H1 (cell line): ENCODE measurements around the gene CCT5. TPM values are rescaled to one million over a fixed set of nuclear protein-coding genes. Genes with fewer than 3 reads are reported as not detected.

Source experiments
- CTCF ChIA-PET: fragments of 300-600 bp; sonication (Branson Sonifier 250); formaldehyde crosslinking; loops from one replicate; lab custom pipeline; 2021; ENCODE audit not compliant: partially characterized antibody; lab: Charles Lee
- POLR2A ChIA-PET: fragments of 300-600 bp; sonication (Branson Sonifier 250); formaldehyde crosslinking; loops from one replicate; lab custom pipeline; 2021; ENCODE audit warnings: inconsistent platforms; ENCODE audit not compliant: partially characterized antibody; lab: Charles Lee
- DNase-seq, 2 experiments: peaks; one replicate each; pipeline versions ENCODE4 v3.0.0 to v3.0.0-alpha.2; 2010 to 2022; ENCODE audit warnings: low spot score in 2 of 2, low read depth in 1 of 2, mixed read lengths in 1 of 2
- FAIRE-seq: peaks from 2 replicates; lab custom pipeline; 2011; peaks lifted over from hg19 to GRCh38; lab: Jason Lieb, UNC
- H2AFZ ChIP-seq: 2 replicates; pipeline ENCODE4 v1.8.1; 2012; ENCODE audit warnings: low read length, inconsistent platforms
- H2AK5ac ChIP-seq: 2 replicates; pipeline ENCODE4 v1.6.1; 2013; ENCODE audit warnings: low read depth, low read length
- H2BK120ac ChIP-seq: replicated peaks from 2 replicates; pipeline ENCODE3; 2013; ENCODE audit warnings: low read depth, low read length, inconsistent platforms
- H2BK12ac ChIP-seq: 2 replicates; pipeline ENCODE4 v1.6.1; 2013; ENCODE audit warnings: low read depth, low read length
- H2BK15ac ChIP-seq: 2 replicates; pipeline ENCODE4 v1.6.1; 2013; ENCODE audit warnings: low read length
- H2BK20ac ChIP-seq: 2 replicates; pipeline ENCODE4 v1.6.1; 2013; ENCODE audit warnings: low read length
- H2BK5ac ChIP-seq: 2 replicates; pipeline ENCODE4 v1.6.1; 2013; ENCODE audit warnings: low read depth, low read length
- H3K14ac ChIP-seq: 2 replicates; pipeline ENCODE4 v1.6.1; 2013; ENCODE audit warnings: inconsistent platforms; ENCODE audit not compliant: insufficient read length
- H3K18ac ChIP-seq: 2 replicates; pipeline ENCODE4 v1.6.1; 2013; ENCODE audit warnings: low read length; ENCODE audit errors: extremely low read depth
- H3K23ac ChIP-seq: 2 replicates; pipeline ENCODE4 v1.6.1; 2013; ENCODE audit warnings: inconsistent platforms; ENCODE audit not compliant: insufficient read length
- H3K23me2 ChIP-seq: 2 replicates; pipeline ENCODE4 v1.6.1; 2013; ENCODE audit warnings: low read depth, low read length
- H3K27ac ChIP-seq: 2 replicates; pipeline ENCODE4 v1.6.1; 2011; ENCODE audit warnings: low read depth, low read length, inconsistent platforms
- H3K27me3 ChIP-seq, 4 experiments: replicated peaks in 1 of 4; 1 replicate in 1 of 4; 2 replicates in 3 of 4; pipeline versions ENCODE4 v1.6.1 to v1.8.1; 2011 to 2013; ENCODE audit warnings: low read length in 3 of 4, mild to moderate bottlenecking in 3 of 4, inconsistent platforms in 2 of 4, mixed read lengths in 2 of 4, moderate library complexity in 1 of 4; ENCODE audit not compliant: control insufficient read depth in 3 of 4, insufficient read depth in 3 of 4; ENCODE audit errors: extremely low read depth in 1 of 4
- H3K36me3 ChIP-seq, 4 experiments: 2 replicates each; pipeline versions ENCODE4 v1.6.1 to v1.8.1; 2011 to 2013; ENCODE audit warnings: mild to moderate bottlenecking in 4 of 4, low read length in 3 of 4, moderate library complexity in 2 of 4, control low read depth in 1 of 4, inconsistent platforms in 1 of 4; ENCODE audit not compliant: insufficient read depth in 4 of 4, control insufficient read depth in 2 of 4
- H3K4ac ChIP-seq: replicated peaks from 2 replicates; pipeline ENCODE3; 2013; ENCODE audit warnings: low read length, low read depth, mixed read lengths, inconsistent platforms; ENCODE audit not compliant: insufficient read length
- H3K4me1 ChIP-seq, 4 experiments: replicated peaks in 1 of 4; 1 replicate in 1 of 4; 2 replicates in 3 of 4; pipeline versions ENCODE4 v1.6.1 to v1.8.1; 2011 to 2013; ENCODE audit warnings: low read length in 3 of 4, inconsistent platforms in 2 of 4, mixed read lengths in 1 of 4; ENCODE audit not compliant: insufficient read depth in 4 of 4, control insufficient read depth in 3 of 4
- H3K4me2 ChIP-seq, 2 experiments: 2 replicates each; pipeline versions ENCODE4 v1.6.1 to v1.8.1; 2011 to 2013; ENCODE audit warnings: low read depth in 2 of 2, low read length in 2 of 2, control low read depth in 1 of 2, inconsistent platforms in 1 of 2, mild to moderate bottlenecking in 1 of 2; ENCODE audit not compliant: insufficient read depth in 1 of 2
- H3K4me3 ChIP-seq, 4 experiments: fragments of 200-600, 300-600 bp in 1 of 4; sonication (generic), shearing (Covaris generic), sonication (Bioruptor Twin) in 1 of 4; 2 replicates each; pipeline versions ENCODE4 v1.5.1 to v1.8.1; 2011 to 2016; ENCODE audit warnings: low read length in 4 of 4, low read depth in 3 of 4, control low read depth in 2 of 4, inconsistent platforms in 2 of 4, mild to moderate bottlenecking in 2 of 4, mixed read lengths in 1 of 4, moderate library complexity in 1 of 4; ENCODE audit not compliant: insufficient read depth in 2 of 4; ENCODE audit errors: extremely low read depth in 1 of 4
- H3K56ac ChIP-seq: replicated peaks from 2 replicates; pipeline ENCODE3; 2013; ENCODE audit warnings: low read depth, mild to moderate bottlenecking, mixed read lengths, low read length, inconsistent platforms; ENCODE audit not compliant: insufficient read length
- H3K79me1 ChIP-seq: 2 replicates; pipeline ENCODE4 v1.6.1; 2013; ENCODE audit warnings: low read depth, low read length, control low read depth
- H3K79me2 ChIP-seq, 2 experiments: 2 replicates each; pipeline versions ENCODE4 v1.6.1 to v1.8.1; 2012 to 2013; ENCODE audit warnings: low read length in 2 of 2, mild to moderate bottlenecking in 2 of 2, inconsistent platforms in 1 of 2; ENCODE audit not compliant: insufficient read depth in 2 of 2, control insufficient read depth in 1 of 2
- H3K9ac ChIP-seq, 4 experiments: replicated peaks in 1 of 4; 1 replicate in 1 of 4; 2 replicates in 3 of 4; pipeline versions ENCODE4 v1.6.1 to v1.8.1; 2011 to 2013; ENCODE audit warnings: low read depth in 3 of 4, low read length in 3 of 4, control low read depth in 2 of 4, mild to moderate bottlenecking in 2 of 4, moderate library complexity in 2 of 4, inconsistent platforms in 1 of 4; ENCODE audit errors: extremely low read depth in 1 of 4
- H3K9me3 ChIP-seq, 2 experiments: 2 replicates each; pipeline versions ENCODE4 v1.6.1 to v1.8.1; 2012 to 2013; ENCODE audit warnings: mild to moderate bottlenecking in 2 of 2, moderate library complexity in 2 of 2, control low read depth in 1 of 2, inconsistent platforms in 1 of 2, low read depth in 1 of 2, low read length in 1 of 2, mixed read lengths in 1 of 2; ENCODE audit not compliant: insufficient read depth in 2 of 2
- H4K20me1 ChIP-seq, 2 experiments: replicated peaks in 1 of 2; 2 replicates each; pipeline versions ENCODE3 to v1.8.1; 2011 to 2013; ENCODE audit warnings: inconsistent platforms in 2 of 2, low read length in 2 of 2, mild to moderate bottlenecking in 1 of 2; ENCODE audit not compliant: insufficient read depth in 2 of 2, control insufficient read depth in 1 of 2
- H4K5ac ChIP-seq: 2 replicates; pipeline ENCODE4 v1.6.1; 2013; ENCODE audit warnings: low read length, low read depth, mixed read lengths, inconsistent platforms; ENCODE audit not compliant: insufficient read length
- H4K8ac ChIP-seq: 2 replicates; pipeline ENCODE4 v1.8.0; 2013; ENCODE audit warnings: mild to moderate bottlenecking, moderate library complexity, low read length, inconsistent platforms; ENCODE audit not compliant: insufficient read depth; ENCODE audit errors: extremely low read depth
- H4K91ac ChIP-seq: replicated peaks from 2 replicates; pipeline ENCODE3; 2013; ENCODE audit warnings: low read length, mixed read lengths, inconsistent platforms; ENCODE audit not compliant: insufficient read length
- CBX8 ChIP-seq: fragments of 300-800, 300-1000 bp; sonication (generic); IDR thresholded peaks from 2 replicates; pipeline ENCODE4 v1.7.1; 2016; ENCODE audit warnings: low read depth, low read length, borderline replicate concordance
- CREB1 ChIP-seq: IDR thresholded peaks from 2 replicates; pipeline ENCODE4 v1.6.1; 2012; ENCODE audit warnings: inconsistent platforms
- HDAC2 ChIP-seq, 2 experiments: fragments of 300-600 bp in 1 of 2; sonication (generic) in 1 of 2; IDR thresholded peaks; 2 replicates each; pipeline ENCODE4 v1.6.1; 2011 to 2012; ENCODE audit warnings: low read depth in 2 of 2, low read length in 2 of 2, mild to moderate bottlenecking in 2 of 2, moderate library complexity in 2 of 2, borderline replicate concordance in 1 of 2, inconsistent platforms in 1 of 2
- HDAC6 ChIP-seq: IDR thresholded peaks from one replicate; pipeline ENCODE4 v1.7.1; 2012; ENCODE audit warnings: low read depth, mild to moderate bottlenecking, inconsistent platforms, low read length, moderate library complexity
- JUN ChIP-seq: IDR thresholded peaks from 2 replicates; pipeline ENCODE4 v1.6.1; 2011; ENCODE audit warnings: low read depth, mild to moderate bottlenecking, improper control_type of control experiment, low read length
- JUND ChIP-seq: IDR thresholded peaks from 2 replicates; pipeline ENCODE4 v1.6.1; 2011; ENCODE audit warnings: mild to moderate bottlenecking, improper control_type of control experiment, low read length
- KDM4A ChIP-seq: IDR thresholded peaks from one replicate; pipeline ENCODE4 v1.7.1; 2012; ENCODE audit warnings: low read depth, mild to moderate bottlenecking, moderate library complexity, low read length, inconsistent platforms; ENCODE audit not compliant: severe bottlenecking
- SIN3A ChIP-seq, 2 experiments: IDR thresholded peaks in 1 of 2; conservative IDR thresholded peaks in 1 of 2; 2 replicates each; pipeline ENCODE4 v1.6.1; 2011 to 2012; ENCODE audit warnings: low read length in 2 of 2, improper control_type of control experiment in 1 of 2, low read depth in 1 of 2, mild to moderate bottlenecking in 1 of 2
- TAF1 ChIP-seq: IDR thresholded peaks from 2 replicates; pipeline ENCODE4 v1.6.1; 2011; ENCODE audit warnings: mild to moderate bottlenecking, low read depth, low read length
- YY1 ChIP-seq: IDR thresholded peaks from 2 replicates; pipeline ENCODE4 v1.6.1; 2011; ENCODE audit warnings: low read depth, mild to moderate bottlenecking, low read length
- ZNF274 ChIP-seq: IDR thresholded peaks from 2 replicates; pipeline ENCODE4 v1.7.0; 2012; ENCODE audit warnings: low read length, borderline replicate concordance; ENCODE audit errors: extremely low read depth
- WGBS, 2 experiments: shearing (Covaris generic) in 1 of 2; methylation state at CpG; one replicate each; pipeline versions ENCODE4 v1.1.6 to v1.1.7; 2013 to 2015; ENCODE audit warnings: low lambda C conversion rate in 2 of 2, mixed read lengths in 2 of 2, inconsistent platforms in 1 of 2, low coverage in 1 of 2, missing lambda C conversion rate in 1 of 2; ENCODE audit not compliant: insufficient replicate concordance in 2 of 2, insufficient coverage in 1 of 2, insufficient read length in 1 of 2; ENCODE audit errors: extremely low coverage in 1 of 2, missing lambda C conversion rate in 1 of 2; 5-methylcytosine and 5-hydroxymethylcytosine counted together
- polyA plus RNA-seq, 7 experiments: library from polyadenylated mRNA; depleted of rRNA in 3 of 7; stranded (reverse) in 5 of 7; unstranded in 2 of 7; fragments of >200 nt in 5 of 7; fragments of 200-250 nt in 2 of 7; gene quantifications; 1 replicate in 5 of 7; 2 replicates in 1 of 7; 4 replicates in 1 of 7; pipeline versions ENCODE4 v1.2.1 to v1.2.3, GENCODE V29; 2011 to 2013; ENCODE audit warnings: missing spikeins in 2 of 7, mixed read lengths in 2 of 7
- total RNA-seq: library from RNA; stranded (reverse); fragmentation: NEBNext Ultra II Directional; extraction: Animal tissue kit (Norgen Biotek cat#: 25700); gene quantifications from 2 replicates; pipeline ENCODE4 v1.2.1, GENCODE V29; 2021

CCT5 gene
- total and polyA plus RNA-seq, 2 of the 8 experiments (the other 6 are each of a cell fraction or from before 2014, with no cell fraction given), result 425 to 549 TPM

- no peak overlapping the region for H3K56ac ChIP-seq
- 0 out of 4 replicates have a peak, but pooled peaks cover 0 to 5% of the 10 kb centered on the region in 2 experiments for H3K9me3 ChIP-seq
- ChIA-PET POLR2A (interaction anchor here (1.2 kb wide), 1 partner anchor 52 kb away, joined by 3 read pairs; no protein-coding TSS in a partner anchor), CTCF (interaction anchor here (1.5 to 3.5 kb wide), 3 partner anchors 17 to 121 kb away, joined by 4 to 14 read pairs (median 7); no protein-coding TSS in a partner anchor)
- no peak overlapping the region for H2AFZ ChIP-seq
- H2BK20ac ChIP-seq, result no peak overlapping the region
- peaks cover 0 to 2% (median 0%) of the 10 kb centered on the region in 4 experiments; a peak in 1 of 7 replicates for H3K27me3 ChIP-seq
- no peak overlapping the region for H2BK15ac ChIP-seq
- peaks cover 0 to 6% of the 10 kb centered on the region in 2 experiments for H4K20me1 ChIP-seq
- no peak overlapping the region for H3K14ac ChIP-seq
- 85% methylated on average over 2 of the region's 2 CpGs; no CpG with 5 or more reads in 1 of the 2 experiments for WGBS, 2 experiments
- H2BK120ac ChIP-seq, result no peak overlapping the region
- no peak overlapping the region for H4K5ac ChIP-seq
- no peak overlapping the region for H3K23ac ChIP-seq
- DNase-seq, result no peak
- H3K79me2 ChIP-seq, result no peaks in the 10 kb centered on the region
- no peak overlapping the region for H4K91ac ChIP-seq
- TF ChIP-seq JUN (no peak), HDAC6 (no peak), YY1 (no peak), KDM4A (no peak), HDAC2 (IDR thresholded peaks at IDR 0.05; ENCODE audit: borderline replicate concordance in 1 of 2, low read depth in 2 of 2, low read length in 2 of 2) (no peak), JUND (no peak), CBX8 (no peak), TAF1 (no peak), SIN3A (conservative IDR thresholded peaks at IDR 0.05 in 1 of 2, IDR thresholded peaks at IDR 0.05 in 1 of 2; ENCODE audit: low read depth in 1 of 2, low read length in 2 of 2) (no peak), ZNF274 (no peak), CREB1 (no peak)
- peaks cover 6% of the 10 kb centered on the region for H3K23me2 ChIP-seq
- no peak overlapping the region for H2BK5ac ChIP-seq
- H3K18ac ChIP-seq, result no peak overlapping the region
- H3K79me1 ChIP-seq, result no peaks in the 10 kb centered on the region
- no peak overlapping the region for H3K4ac ChIP-seq
- H3K4me3 ChIP-seq, result no peak overlapping the region
- no peak overlapping the region for H2BK12ac ChIP-seq
- H2AK5ac ChIP-seq, result no peak overlapping the region
- H3K4me1 ChIP-seq, result peaks cover 0 to 6% (median 4%) of the 10 kb centered on the region in 4 experiments; a peak in 5 of 7 replicates
- no peak overlapping the region for H3K4me2 ChIP-seq
- no peaks in the 10 kb centered on the region for H3K36me3 ChIP-seq
- H4K8ac ChIP-seq, result no peak overlapping the region
- no peak overlapping the region for H3K9ac ChIP-seq
- FAIRE-seq, result no peak
- H3K27ac ChIP-seq, result no peak overlapping the region
These were observed 53.1 kb downstream of the CCT5 start for GRCh38 chr5:10303201-10303600.
